Lung (tissue), 12 donors: ENCODE measurements around the gene GRK2. TPM values are rescaled to one million over a fixed set of nuclear protein-coding genes. Genes with fewer than 3 reads are reported as not detected.

Experiments used
- ATAC-seq: fragments of 200-7000 bp; cut with Tn5 transposase; one replicate; pipeline ENCODE4 v1.9.1; 2020; ENCODE audit warnings: moderate number of reproducible peaks; ENCODE audit not compliant: insufficient read depth, low FRiP score
- DNase-seq, 3 donors: peaks; one replicate each; pipeline ENCODE4 v3.0.0-alpha.2; 2013 to 2017
- H3K27ac ChIP-seq, 2 donors: one replicate each; pipeline ENCODE4 v1.5.1; 2013; ENCODE audit warnings: mild to moderate bottlenecking in 2 of 2, moderate library complexity in 2 of 2, control low read depth in 1 of 2, inconsistent platforms in 1 of 2, low read depth in 1 of 2, low read length in 1 of 2
- H3K27me3 ChIP-seq, 3 donors: one replicate each; pipeline ENCODE4 v1.5.1; 2013; ENCODE audit warnings: low read length in 2 of 3; ENCODE audit not compliant: control insufficient read depth in 3 of 3, insufficient read depth in 3 of 3
- H3K36me3 ChIP-seq, 4 donors: one replicate each; pipeline ENCODE4 v1.5.1; 2013; ENCODE audit warnings: low read length in 4 of 4, mild to moderate bottlenecking in 1 of 4, moderate library complexity in 1 of 4; ENCODE audit not compliant: control insufficient read depth in 4 of 4, insufficient read depth in 4 of 4
- H3K4me1 ChIP-seq, 5 donors: one replicate each; pipeline ENCODE4 v1.5.1; 2013; ENCODE audit warnings: low read length in 5 of 5, mild to moderate bottlenecking in 2 of 5, moderate library complexity in 1 of 5; ENCODE audit not compliant: control insufficient read depth in 5 of 5, insufficient read depth in 5 of 5
- H3K4me3 ChIP-seq: one replicate; pipeline ENCODE4 v1.5.1; 2013; ENCODE audit warnings: mild to moderate bottlenecking, control low read depth, moderate library complexity
- H3K9ac ChIP-seq, 2 donors: one replicate each; pipeline ENCODE4 v1.5.1; 2013; ENCODE audit warnings: low read length in 2 of 2, control low read depth in 1 of 2; ENCODE audit not compliant: insufficient read depth in 1 of 2
- H3K9me3 ChIP-seq, 4 donors: one replicate each; pipeline ENCODE4 v1.5.1; 2013; ENCODE audit warnings: low read length in 3 of 4, mild to moderate bottlenecking in 1 of 4, moderate library complexity in 1 of 4; ENCODE audit not compliant: control insufficient read depth in 4 of 4, insufficient read depth in 3 of 4
- CTCF ChIP-seq: IDR thresholded peaks from 2 replicates; pipeline ENCODE4 v1.5.1; 2012; ENCODE audit warnings: mild to moderate bottlenecking; ENCODE audit errors: control extremely low read depth, extremely low read depth
- WGBS, 2 donors: extraction: QIAGEN DNeasy Blood & Tissue Kit; methylation state at CpG; one replicate each; pipeline ENCODE4 v1.1.7; 2013; 5-methylcytosine and 5-hydroxymethylcytosine counted together
- polyA plus RNA-seq, 2 donors: library from polyadenylated mRNA; stranded (reverse); fragments of 200-250 nt; gene quantifications; one replicate each; pipeline ENCODE4 v1.2.1, GENCODE V29; 2013
- total RNA-seq, 2 donors: library from RNA; depleted of rRNA in 1 of 2; stranded (reverse); fragments of >200 nt in 1 of 2; gene quantifications; one replicate each; pipeline ENCODE4 v1.2.1, GENCODE V29; 2014 to 2021
- donor health status: control.
- donor health status: control.
- donor health status: Bipolar disorder and iron deficiency.
- donor health status: healthy.
- donor health status: DM: yes; HTN: yes; CAD: no.

GRK2 gene
- total and polyA plus RNA-seq, 4 donors: 37.1 to 130 (median 97.5) TPM

- WGBS, 2 donors: 17 to 20% methylated on average over 10 of the region's 10 CpGs
- no peaks in the 10 kb centered on the region for H3K27me3 ChIP-seq
- H3K4me1 ChIP-seq: peaks cover 2 to 33% (median 13%) of the 10 kb centered on the region in 5 donors
- ATAC-seq: no peak
- TF ChIP-seq CTCF: no peak
- H3K9me3 ChIP-seq: no peaks in the 10 kb centered on the region
- H3K27ac ChIP-seq: peak overlapping the region; percentile 54 to 71
- peaks cover 4 to 18% (median 5%) of the 10 kb centered on the region in 4 donors for H3K36me3 ChIP-seq
- no peak for DNase-seq
- H3K4me3 ChIP-seq: no peak overlapping the region
- H3K9ac ChIP-seq: peak overlapping the region in 1 of 2 donors; percentile 42
These were observed 27.1 kb upstream of the GRK2 start for GRCh38 chr11:67238894-67239782.

- ATAC-seq: peak; percentile 96
- H3K4me1 ChIP-seq: peaks cover 2 to 33% (median 13%) of the 10 kb centered on the region in 5 donors
These were observed 26.3 kb upstream of the GRK2 start for GRCh38 chr11:67239783-67240575.

More at GRCh38 chr11:67239783-67240575, 26.3 kb upstream of the GRK2 start:
- Histone ChIP-seq H3K36me3 (peaks cover 5 to 22% (median 7%) of the 10 kb centered on the region in 4 donors), H3K27ac (peak overlapping the region; percentile 91 to 93), H3K4me3 (peak overlapping the region; percentile 66), H3K9me3 (no peaks in the 10 kb centered on the region), H3K9ac (peak overlapping the region; percentile 95 to 96), H3K27me3 (no peaks in the 10 kb centered on the region)
- TF ChIP-seq CTCF: no peak
- 0% methylated on average over 31 of the region's 31 CpGs for WGBS, 2 donors
- peak; percentile 99 for DNase-seq
